NCI-H526 (cell line): ENCODE results near the gene HUS1.
"Not testable (repeated sequence)": the region's sequence is repeated elsewhere in the genome, so short reads cannot be mapped to it uniquely, and the experiment has no call there.

Experiments used
- DNase-seq, 2 experiments: peaks; one replicate each; lab custom pipeline; 2025; lab: John Stamatoyannopoulos, UW

The HUS1 gene

DNA sequence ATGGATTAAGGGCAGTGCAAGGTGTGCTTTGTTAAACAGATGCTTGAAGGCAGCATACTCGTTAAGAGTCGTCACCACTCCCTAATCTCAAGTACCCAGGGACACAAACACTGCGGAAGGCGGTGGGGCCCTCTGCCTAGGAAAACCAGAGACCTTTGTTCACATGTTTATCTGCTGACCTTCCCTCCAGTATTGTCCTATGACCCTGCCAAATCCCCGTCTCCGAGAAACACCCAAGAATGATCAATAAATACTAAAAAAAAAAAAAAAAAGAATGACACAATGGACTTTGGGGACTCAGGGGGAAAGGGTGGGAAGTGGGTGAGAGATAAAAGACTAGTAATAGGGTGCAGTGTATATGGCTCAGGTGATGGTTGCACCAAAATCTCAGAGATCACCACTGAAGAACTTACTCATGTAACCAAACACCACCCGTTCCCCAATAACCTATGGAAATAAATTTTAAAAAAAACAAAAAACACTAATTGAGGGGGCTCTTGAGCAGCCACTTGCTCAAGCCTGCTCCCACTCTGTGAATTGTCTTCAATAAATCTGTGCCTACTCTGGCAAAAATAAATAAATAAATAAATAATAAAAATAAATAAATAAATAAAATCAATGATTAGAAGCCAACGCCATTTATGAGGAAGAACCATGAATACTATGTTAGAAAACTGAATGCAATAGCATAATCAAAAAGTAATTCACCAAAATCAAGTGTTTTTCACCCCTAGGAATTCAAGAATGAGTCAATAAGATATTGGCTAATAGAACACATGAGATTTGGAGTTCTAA is 56.1 kb downstream of the HUS1 start:
- DNase-seq: not testable (repeated sequence)

DNA sequence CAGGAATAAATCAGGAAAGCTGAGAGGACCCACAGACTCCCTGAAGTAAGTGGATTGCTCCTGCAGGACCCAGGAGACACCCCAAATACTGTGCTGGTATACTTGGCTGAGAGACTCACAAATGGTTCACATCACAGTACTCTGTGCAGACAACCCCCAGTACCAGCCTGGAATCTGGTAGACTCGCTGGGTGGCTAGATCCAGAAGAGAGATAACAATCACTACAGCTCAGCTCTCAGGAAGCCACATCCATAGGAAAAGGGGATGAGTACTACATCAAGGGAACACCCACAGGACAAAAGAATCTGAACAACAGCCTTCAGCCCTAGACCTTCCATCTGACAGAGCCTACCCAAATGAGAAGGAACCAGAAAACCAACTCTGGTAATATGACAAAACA is 62.9 kb downstream of the HUS1 start:
- not testable (repeated sequence) for DNase-seq

DNA sequence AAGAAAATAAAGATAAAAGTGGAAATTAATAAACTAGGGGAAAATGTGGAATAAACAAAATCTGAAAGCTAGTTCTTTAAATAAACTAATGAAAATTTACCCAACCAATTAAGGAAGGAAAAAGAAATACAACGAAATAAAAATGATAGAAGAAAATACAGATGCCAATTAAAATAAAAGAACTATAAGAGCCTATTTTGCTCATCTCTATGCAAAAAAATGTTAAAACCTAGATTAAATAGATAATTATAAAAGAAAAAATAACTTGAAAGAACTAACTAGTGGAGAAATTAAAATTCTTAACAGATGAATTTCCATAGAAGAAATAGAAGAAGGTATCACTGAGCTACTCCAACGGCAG is 63.8 kb downstream of the HUS1 start:
- DNase-seq: no peak

DNA sequence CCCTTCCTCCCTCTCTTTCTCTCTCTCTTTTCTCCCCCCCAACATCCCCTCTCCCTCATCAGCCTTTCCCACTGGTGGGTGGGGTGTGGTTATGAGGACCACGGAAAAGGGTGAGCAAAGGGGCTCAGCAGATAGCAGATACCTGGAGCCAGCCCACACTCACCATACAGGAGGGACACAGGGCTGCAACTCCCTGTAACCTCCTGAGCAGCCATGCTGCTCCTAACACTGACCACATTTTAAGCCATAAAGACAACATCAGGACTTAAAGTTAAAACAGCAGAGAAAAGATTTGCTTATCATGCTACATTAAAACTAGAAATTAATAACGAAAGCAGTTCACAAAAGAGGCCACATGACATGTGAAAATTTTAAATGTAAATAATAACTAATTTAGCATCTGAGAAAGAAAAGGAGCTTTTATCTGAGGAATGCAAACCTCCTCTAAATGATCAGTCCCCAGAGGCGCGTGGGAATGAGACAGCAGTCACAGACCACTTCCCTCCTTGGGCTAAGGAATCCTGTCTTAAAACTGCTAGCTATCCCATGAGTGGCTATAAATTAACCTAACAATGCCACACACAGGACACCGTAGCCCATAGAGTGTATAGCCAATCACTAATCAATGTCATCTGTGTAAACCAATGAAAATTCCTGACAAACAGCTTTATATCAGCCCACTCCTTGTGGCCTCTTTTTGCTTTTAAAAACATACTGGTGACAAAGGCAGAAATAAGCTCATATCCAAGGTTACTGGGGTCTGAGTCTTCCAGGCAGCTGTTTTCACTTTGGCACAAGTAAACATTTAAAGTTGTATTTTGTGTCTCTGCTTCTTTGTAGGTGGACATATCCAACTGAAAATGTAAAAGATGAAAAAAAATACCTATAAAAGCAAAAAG is 64.4 kb downstream of the HUS1 start:
- no peak for DNase-seq
